GM19438 (cell line): ENCODE measurements around the gene SEZ6L.

Experiments used
- ATAC-seq: cut with Tn5 transposase; IDR thresholded peaks from one replicate; pipeline ENCODE4 v1.9.1; 2021; ENCODE audit warnings: low read depth; ENCODE audit not compliant: unreplicated experiment

Gene SEZ6L

DNA sequence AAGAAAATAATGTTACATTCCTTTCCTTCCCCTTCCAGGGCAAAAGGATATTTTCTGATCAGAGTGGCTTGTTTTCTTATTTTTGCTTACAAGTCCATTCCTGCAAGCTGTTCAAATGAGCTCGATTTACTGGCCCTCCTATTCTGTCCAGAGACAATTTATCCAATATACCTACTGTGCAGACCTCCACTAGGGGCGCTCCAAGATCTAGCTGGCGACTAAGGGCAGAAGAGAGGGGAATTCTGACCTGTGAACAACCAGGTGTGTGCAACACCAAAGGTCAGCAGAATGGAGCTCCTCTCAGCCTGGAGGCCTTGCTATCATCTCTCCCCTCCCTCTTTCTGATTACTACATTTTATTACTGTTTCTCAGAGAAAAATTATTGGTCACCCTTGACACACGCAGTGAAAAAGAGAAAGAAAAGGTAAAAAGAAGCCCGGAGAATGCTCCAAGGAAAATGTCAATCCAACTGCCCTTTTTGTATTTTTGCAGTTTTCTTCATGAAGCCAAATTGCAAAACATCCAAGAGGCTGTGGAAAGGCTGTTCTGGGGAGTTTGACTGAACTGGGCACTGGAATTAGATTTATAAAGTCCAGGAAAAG lies 3.2 kb downstream of the SEZ6L start:
- ATAC-seq: no peak

GRCh38 chr22:26174280-26174679 lies 5.0 kb downstream of the SEZ6L start:
- no peak for ATAC-seq

GRCh38 chr22:26182723-26183122 lies 13.5 kb downstream of the SEZ6L start:
- ATAC-seq: no peak

DNA sequence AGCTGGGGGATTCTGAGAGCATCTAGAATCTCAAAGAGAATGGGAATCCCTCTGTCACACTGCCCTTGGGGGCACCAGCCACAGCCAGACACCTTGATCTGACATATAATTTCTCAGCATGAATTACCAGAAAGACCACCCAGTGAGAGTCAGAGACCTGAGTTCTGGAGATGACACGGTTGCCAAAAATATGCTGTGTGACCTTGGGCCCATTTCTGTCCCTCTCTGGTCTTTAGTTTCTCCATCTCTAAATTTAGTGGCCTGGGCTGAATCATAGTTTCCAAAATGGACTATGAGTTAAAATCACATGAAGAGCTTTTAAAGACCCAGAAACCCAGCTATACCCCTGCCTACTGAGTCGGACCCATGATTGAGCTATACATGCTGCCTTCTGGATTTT lies 15.9 kb downstream of the SEZ6L start:
- ATAC-seq: no peak

GRCh38 chr22:26188341-26188740 lies 19.1 kb downstream of the SEZ6L start:
- ATAC-seq: no peak

DNA sequence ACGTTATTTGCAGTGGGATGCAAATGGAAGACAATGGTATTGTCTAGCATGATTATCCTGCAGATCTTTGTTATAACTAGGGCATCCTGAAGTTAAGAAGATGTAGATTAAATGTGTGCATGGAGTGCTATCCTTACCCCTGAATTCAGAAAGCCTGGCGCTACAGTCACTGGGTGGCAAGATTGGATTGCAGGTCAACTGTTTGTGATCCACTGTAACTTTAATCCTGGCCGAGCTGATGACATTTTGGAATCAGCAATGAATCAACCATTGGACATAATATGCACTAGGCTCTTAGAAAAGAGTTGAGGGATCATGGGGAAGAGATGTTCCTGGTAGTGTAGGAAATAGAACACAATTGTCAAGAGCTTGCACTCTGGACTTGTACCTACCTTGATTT lies 25.1 kb downstream of the SEZ6L start:
- ATAC-seq: no peak

DNA sequence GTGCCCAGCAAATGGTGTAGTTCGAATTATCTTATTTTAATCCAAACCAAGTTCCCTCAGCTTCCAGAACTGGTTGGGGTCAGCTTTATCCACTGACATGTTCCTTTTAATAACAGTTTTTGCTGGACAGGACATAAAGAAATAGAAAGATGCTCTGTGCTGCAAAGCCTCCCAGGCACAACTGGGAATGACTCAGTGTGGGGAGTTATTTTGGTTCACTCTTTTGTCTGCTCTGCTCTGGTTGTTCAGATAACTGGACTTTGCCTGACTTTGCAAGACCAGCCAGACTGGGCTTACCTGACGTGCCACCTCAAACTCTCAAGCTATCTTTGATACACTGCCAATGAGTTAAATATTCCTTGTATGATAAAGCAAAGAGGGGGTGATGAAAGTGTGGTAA lies 25.6 kb downstream of the SEZ6L start:
- ATAC-seq: no peak

DNA sequence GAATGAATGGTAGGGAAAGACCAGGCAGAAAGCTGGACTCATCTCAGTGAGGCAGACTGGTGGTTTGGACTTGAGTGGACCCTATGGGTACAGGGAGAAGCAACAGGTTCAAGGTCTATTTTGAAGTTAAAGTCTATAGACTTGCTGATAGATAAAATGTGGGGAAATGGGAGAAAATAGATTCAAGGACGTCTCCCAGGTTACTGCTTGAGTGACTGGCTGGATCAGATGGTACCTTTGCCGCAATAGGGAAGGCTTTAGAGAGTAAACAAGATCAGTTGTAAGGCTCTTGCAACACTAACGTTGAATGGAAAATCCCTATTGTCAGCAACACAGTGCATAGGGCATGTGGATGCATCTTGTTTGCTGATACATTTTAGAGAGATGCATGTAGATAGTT lies 27.4 kb downstream of the SEZ6L start:
- no peak for ATAC-seq

DNA sequence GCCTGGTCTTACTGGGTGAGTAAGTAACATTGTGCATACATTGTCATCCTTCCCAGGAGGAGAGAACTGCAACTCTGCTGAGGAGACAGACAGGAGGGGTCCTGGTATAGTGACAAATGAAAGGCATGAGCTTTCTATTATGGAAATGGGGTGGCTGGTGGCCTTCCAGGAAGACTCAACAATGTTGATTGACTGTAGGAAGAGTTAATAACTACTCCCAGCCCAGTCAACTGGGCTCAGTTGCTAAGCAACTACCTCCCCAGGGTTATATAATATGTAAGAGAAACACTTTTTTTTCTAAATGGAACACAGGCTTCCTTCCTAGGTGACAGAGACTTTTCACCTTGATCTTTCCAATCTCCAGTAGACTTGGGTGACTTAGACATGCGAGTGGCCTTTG lies 28.2 kb downstream of the SEZ6L start:
- no peak for ATAC-seq

DNA sequence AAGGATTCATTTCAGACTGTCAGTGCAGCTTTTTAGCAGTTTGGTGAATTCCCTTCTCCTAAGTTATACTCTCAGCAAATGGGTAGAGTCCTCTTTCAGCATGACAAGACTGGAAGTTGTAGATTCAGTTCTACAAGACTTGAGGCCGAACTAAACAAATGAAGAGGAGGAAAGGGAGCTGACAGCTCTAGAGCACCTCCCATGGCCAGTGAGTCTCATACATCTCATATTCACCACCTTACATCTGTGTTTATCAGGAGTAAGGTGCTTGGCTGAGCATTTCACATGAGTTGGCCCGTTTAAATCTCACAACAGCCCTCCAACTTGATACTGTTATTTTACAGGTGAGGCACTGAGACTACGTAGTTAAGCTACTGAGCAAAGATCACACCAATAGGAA lies 30.4 kb downstream of the SEZ6L start:
- ATAC-seq: no peak

GRCh38 chr22:26202280-26202924 lies 33.1 kb downstream of the SEZ6L start:
- ATAC-seq: no peak

DNA sequence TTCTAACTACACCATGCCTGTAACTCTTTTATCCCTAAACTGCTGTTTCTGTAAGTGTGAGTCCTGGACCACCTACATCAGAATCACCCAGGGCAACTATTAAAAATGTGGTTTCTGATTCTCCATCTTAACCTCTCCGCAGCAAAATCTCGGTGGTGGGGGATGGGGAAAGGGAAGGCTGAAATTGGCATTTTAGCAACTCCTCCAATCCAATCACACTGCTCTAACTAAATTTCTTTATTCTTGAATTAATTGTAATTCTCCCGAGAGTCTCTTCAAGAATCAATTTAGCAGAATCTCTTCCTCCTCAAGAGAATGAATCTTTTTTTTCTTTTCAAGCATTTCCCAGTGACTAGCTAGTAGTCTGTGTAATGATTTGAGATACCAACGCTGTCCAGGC lies 36.2 kb downstream of the SEZ6L start:
- no peak for ATAC-seq

DNA sequence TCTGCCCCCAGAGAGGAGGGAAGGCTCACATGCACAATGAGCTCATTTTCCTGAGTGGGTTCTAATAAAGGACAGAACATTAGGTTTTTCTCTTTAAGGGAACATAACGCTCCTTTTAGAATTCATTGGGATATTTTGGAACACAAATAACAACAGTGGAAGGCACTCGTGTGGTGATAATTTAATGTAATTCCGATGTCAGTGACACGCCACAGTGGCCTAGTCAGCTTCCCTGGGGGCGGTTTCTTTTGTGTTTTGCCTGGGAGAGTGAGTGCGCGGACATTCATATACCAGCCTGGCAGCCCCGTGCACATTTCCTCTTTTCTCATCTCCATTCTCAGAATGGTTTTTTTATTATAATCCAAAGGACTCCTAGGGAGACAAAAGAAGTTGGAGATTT lies 41.1 kb downstream of the SEZ6L start:
- ATAC-seq: no peak

GRCh38 chr22:26213826-26214225 lies 44.6 kb downstream of the SEZ6L start:
- no peak for ATAC-seq

DNA sequence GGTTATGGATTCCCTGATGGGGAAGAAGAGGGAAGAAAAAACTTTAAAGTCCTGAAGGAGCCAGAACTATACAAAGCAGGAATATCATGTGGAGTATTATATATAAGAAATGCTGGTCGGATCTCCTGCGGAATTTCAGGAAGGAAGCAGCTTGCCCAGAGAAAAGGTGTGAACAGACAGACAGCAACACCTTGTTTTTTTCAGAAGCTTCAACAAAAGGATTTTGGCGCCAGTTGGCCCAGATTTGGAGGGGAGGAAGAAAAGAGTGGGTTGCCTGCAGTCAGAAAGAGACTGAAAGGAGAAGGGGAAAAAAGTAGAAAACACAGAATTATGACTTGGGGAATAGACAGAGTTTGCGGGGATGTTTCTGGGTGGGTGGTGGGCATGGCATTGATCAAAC lies 45.2 kb downstream of the SEZ6L start:
- ATAC-seq: no peak

DNA sequence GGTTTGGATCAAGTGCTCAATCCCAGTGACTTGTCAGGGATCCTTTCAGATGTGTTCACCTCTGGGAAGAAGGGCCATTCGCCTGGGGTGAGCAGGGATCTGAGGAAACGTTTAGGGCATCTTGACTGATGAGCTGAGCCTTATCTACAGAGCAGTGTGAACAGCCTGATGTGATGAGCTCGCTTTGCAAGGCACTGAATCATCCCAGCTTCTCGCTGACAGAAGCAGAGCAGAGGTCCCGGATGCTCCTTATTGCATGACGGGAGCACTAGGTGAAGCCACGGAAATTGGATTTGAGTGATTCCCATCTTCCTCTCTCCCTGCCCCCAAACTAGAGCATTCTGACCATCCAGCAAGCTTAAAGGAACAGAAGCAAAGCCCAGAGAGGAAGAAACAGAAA lies 46.5 kb downstream of the SEZ6L start:
- no peak for ATAC-seq

- no peak for ATAC-seq
Observed at GRCh38 chr22:26225207-26225606, 55.9 kb downstream of the SEZ6L start.

GRCh38 chr22:26226538-26227297 lies 57.5 kb downstream of the SEZ6L start:
- no peak for ATAC-seq

DNA sequence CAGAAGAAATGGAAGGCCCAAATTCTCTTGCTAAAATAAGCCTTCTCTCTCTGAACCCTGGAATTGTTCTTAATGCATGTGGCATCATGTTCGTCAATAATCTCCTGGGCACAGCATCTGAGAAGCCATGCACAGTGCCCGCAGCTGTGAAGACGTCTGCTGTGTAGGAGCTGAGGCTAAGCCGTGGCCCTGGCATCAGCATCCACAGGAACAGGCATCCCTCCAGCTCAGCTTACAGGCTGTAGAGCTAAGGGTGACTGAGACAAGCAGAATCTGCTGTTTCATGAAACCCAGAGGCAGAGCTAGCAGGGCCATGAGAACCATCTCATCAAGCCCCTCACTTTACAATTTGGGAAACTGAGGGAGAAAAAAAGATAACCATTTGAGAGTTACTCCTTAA lies 60.6 kb downstream of the SEZ6L start:
- ATAC-seq: no peak

DNA sequence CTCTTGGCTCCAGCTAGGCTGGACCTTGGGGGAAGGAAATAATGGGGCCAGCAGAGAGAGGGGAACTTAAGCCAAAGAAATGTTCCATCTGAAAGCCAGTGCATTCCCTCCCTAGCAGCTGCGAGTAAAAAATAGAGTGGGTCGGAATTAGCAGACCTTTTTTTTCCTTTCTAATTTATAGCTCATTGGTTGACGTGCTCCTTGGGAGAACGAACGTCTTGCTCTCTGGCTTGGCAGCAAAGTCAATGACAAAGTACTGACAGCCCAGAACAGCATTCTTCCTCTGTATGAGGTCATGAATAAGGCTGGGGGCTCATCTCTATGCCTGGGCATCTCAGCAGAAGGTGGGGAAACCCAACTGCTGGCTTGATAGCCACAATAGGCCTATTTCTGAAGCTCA lies 65.0 kb downstream of the SEZ6L start:
- ATAC-seq: no peak

DNA sequence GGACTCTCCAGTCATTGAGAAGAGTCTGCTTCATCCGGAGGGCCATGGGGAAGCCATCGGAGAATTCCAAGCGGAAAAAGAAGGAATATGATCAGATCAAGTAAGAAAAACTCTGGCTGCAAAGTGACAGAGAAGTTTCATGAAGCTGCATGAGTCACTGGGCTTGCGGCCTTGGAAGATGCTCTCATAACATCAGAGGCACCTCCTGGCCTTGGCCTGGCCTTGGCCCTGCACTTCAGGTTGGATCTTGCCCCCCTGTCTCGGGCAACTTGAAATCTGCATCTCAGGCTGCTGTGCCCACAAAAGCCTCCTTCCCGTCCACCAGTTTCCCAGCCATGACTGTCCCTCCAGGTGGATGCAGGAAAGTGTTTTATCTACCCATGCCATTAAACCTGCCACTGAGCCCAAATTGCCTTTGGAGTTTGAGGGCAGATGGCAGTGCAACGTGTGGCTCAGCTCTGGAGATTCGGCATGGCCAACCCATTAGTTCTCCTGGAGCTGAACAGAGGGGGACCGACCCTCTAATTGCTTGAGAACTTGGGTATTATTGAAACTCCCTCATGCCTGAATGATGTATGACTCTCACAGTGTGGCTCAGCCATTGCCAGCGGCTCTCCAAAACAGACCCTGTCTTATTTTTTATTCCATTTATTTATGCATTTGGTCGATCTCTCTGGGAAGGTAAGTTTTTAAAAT lies 66.7 kb downstream of the SEZ6L start:
- ATAC-seq: no peak
